Parathyroid adenoma (tissue), 2 donors: ENCODE measurements around the gene GFOD2.

ENCODE experiments used
- H2AFZ ChIP-seq: fragments of 300-600 bp; sonication (generic); one replicate; pipeline ENCODE4 v1.7.0; 2017; ENCODE audit warnings: antibody characterized with exemption, mild to moderate bottlenecking
- H3K27ac ChIP-seq: fragments of 300-600 bp; sonication (generic); one replicate; pipeline ENCODE4 v1.7.0; 2017
- H3K27me3 ChIP-seq: fragments of 300-600 bp; sonication (generic); one replicate; pipeline ENCODE4 v1.7.0; 2017; ENCODE audit warnings: low read length; ENCODE audit not compliant: control insufficient read depth, insufficient read depth
- H3K36me3 ChIP-seq: fragments of 300-600 bp; sonication (generic); one replicate; pipeline ENCODE4 v1.7.0; 2017; ENCODE audit warnings: low read length; ENCODE audit not compliant: control insufficient read depth, insufficient read depth
- H3K4me1 ChIP-seq: fragments of 300-600 bp; sonication (generic); one replicate; pipeline ENCODE4 v1.7.0; 2017; ENCODE audit warnings: control low read depth
- H3K4me2 ChIP-seq: fragments of 300-600 bp; sonication (generic); one replicate; pipeline ENCODE4 v1.7.0; 2017; ENCODE audit warnings: low read length
- H3K4me3 ChIP-seq: fragments of 300-600 bp; sonication (generic); one replicate; pipeline ENCODE4 v1.7.0; 2017; ENCODE audit warnings: low read depth, low read length
- H3K79me2 ChIP-seq: fragments of 300-600 bp; sonication (generic); one replicate; pipeline ENCODE4 v1.7.0; 2017; ENCODE audit warnings: control low read depth
- H3K9ac ChIP-seq: fragments of 300-600 bp; sonication (generic); one replicate; pipeline ENCODE4 v1.7.0; 2017; ENCODE audit warnings: mild to moderate bottlenecking
- H3K9me3 ChIP-seq: fragments of 300-600 bp; sonication (generic); one replicate; pipeline ENCODE4 v1.7.0; 2017; ENCODE audit warnings: low read length; ENCODE audit not compliant: control insufficient read depth
- CTCF ChIP-seq: fragments of 300-600 bp; sonication (generic); IDR thresholded peaks from one replicate; pipeline ENCODE4 v1.7.0; 2017; ENCODE audit warnings: antibody characterized with exemption, mild to moderate bottlenecking
- donor health status: primary hyperparathyroidism.

GFOD2 gene

GRCh38 chr16:67661886-67662652 lies 57.0 kb downstream of the GFOD2 start:
- peaks cover 12% of the 10 kb centered on the region for H3K4me1 ChIP-seq
- H3K27me3 ChIP-seq: no peaks in the 10 kb centered on the region
- H3K36me3 ChIP-seq: no peaks in the 10 kb centered on the region
- H2AFZ ChIP-seq: no peak overlapping the region
- H3K27ac ChIP-seq: no peak overlapping the region
- no peak overlapping the region for H3K4me2 ChIP-seq
- H3K4me3 ChIP-seq: no peak overlapping the region
- H3K79me2 ChIP-seq: no peaks in the 10 kb centered on the region
- no peak overlapping the region for H3K9ac ChIP-seq
- no peak for TF ChIP-seq CTCF
- H3K9me3 ChIP-seq: no peaks in the 10 kb centered on the region

DNA sequence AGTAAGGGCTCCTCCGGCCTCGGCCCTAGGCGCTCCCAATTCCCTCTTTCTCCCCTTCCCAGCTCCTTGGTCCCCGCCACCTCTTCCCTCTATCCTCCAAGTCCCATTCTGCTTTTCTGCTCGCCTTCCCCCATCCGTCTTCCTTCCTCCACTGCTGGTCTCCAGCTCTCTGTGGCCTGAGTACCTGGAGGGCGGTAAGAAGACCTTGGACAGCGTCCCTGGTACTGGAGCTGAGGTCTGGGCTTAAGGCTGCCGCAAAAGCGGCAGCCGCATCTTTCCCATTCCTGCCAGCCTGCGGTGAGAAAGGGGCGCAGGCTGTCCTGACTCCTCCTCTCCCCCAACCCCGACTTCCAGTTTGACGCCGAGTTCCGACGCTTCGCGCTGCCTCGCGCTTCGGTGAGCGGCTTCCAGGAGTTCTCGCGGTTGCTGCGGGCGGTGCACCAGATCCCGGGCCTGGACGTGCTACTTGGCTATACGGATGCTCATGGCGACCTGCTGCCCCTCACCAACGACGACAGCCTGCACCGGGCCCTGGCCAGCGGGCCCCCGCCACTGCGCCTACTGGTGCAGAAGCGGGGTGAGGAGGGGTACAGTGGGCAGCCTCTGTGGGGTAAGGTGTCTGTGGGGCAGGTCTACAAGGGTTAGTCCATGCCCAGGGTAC lies 57.9 kb downstream of the GFOD2 start:
- Histone ChIP-seq H3K9me3 (no peaks in the 10 kb centered on the region), H2AFZ (peak overlapping the region; percentile 93), H3K36me3 (no peaks in the 10 kb centered on the region), H3K4me1 (peaks cover 9% of the 10 kb centered on the region), H3K9ac (peak overlapping the region; percentile 43), H3K4me3 (peak overlapping the region; percentile 50), H3K27me3 (no peaks in the 10 kb centered on the region), H3K27ac (peak overlapping the region; percentile 98), H3K4me2 (peak overlapping the region; percentile 69), H3K79me2 (no peaks in the 10 kb centered on the region)
- TF ChIP-seq CTCF: no peak

DNA sequence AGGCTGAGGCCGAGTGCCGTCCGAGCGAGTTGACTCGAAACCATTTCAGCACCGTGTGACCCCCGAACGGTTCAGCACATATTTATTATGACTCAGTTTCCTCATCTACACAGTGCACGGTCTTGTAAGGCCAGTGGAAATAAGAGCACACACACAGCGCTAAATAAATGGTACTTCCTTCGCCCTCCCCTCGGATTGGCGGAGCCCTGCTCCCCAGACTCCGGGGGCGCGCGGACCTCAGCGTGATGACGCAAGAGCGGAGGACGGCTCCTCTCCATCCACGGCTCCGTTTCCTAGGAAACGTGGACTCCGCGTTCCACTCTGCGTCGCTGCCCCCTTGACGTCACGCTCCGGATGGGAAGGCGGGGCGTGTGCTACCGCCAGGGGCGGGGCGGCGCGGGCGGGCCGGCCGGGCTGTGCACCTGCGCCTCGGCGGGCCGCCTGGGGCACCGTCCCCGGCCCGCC lies 58.5 kb downstream of the GFOD2 start, which contains the start of gene PARD6A:
Gene PARD6A (plus strand): TSS at position 397 of the 465 bp plus-strand sequence. CDS start 79 bp downstream, outside the sequence.
- peak within 1 kb of the TSS; percentile 74 for H3K9ac ChIP-seq
- H2AFZ ChIP-seq: peak within 1 kb of the TSS; percentile 96
- no peaks in the 10 kb centered on the region for H3K9me3 ChIP-seq
- no peaks in the 10 kb centered on the region for H3K36me3 ChIP-seq
- peak within 1 kb of the TSS; percentile 98 for H3K4me3 ChIP-seq
- peaks cover 8% of the 10 kb centered on the region for H3K4me1 ChIP-seq
- no peaks in the 10 kb centered on the region for H3K79me2 ChIP-seq
- H3K27me3 ChIP-seq: no peaks in the 10 kb centered on the region
- no peak for TF ChIP-seq CTCF
- peak within 1 kb of the TSS; percentile 99 for H3K4me2 ChIP-seq
- peak within 1 kb of the TSS; percentile 98 for H3K27ac ChIP-seq

DNA sequence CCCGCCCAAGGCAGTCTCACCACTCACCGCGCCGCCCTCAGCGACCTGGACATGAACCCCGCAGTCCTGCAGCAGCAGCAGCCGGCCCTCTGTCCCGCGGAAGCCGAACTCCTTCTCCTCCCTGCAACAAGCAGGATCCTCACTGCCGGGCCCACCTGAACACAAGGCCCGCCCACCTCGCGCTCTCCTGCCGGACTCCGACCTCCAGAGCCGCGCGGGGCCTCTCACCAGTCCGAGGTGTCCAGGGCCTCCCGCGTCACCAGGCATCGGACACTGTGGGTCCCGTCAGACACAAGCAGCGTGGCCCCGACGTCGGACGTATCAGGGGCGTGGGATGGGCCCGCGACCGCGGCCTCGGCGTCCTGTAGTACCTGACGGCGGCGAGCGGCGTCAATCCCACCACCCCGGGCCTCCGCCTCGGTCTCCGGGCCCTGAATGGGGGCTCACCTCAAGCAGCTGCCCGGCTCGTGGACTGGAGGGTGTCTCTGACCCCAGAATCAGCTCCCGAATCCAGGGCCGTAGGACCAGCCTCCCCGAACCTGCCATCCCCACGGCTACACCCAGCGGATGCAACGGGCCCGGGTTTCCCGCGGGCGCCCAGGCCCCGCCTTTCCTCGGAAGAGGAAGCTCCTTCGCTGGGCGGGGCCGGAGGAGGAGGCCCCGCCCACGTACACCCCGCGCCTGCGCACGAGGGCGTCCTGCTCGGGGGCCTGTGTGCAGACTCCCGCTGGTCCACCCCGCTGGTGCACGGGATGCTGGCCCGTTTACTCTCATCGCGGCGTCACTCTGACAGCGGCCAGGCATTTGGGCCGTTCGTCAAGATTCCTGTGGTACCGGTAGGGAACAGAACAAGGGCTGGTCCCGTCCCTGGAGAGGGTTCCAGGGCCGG lies 59.2 kb downstream of the GFOD2 start, which contains the start of gene ACD:
Gene ACD (minus strand): TSS at position 586 of the 889 bp plus-strand sequence. CDS start 40 bp downstream, at position 546.
- H3K9me3 ChIP-seq: no peaks in the 10 kb centered on the region
- no peaks in the 10 kb centered on the region for H3K27me3 ChIP-seq
- H2AFZ ChIP-seq: peak within 1 kb of the TSS; percentile 96
- H3K9ac ChIP-seq: peak within 1 kb of the TSS; percentile 74
- peaks cover 5% of the 10 kb centered on the region for H3K4me1 ChIP-seq
- H3K4me3 ChIP-seq: peak within 1 kb of the TSS; percentile 98
- no peaks in the 10 kb centered on the region for H3K36me3 ChIP-seq
- peak within 1 kb of the TSS; percentile 98 for H3K27ac ChIP-seq
- no peaks in the 10 kb centered on the region for H3K79me2 ChIP-seq
- TF ChIP-seq CTCF: no peak
- peak within 1 kb of the TSS; percentile 99 for H3K4me2 ChIP-seq
